Measurements from ENCODE around the gene OR1Q1.
"Not testable (repeated sequence)": the region's sequence is repeated elsewhere in the genome, so short reads cannot be mapped to it uniquely, and the experiment has no call there.

OR1Q1 gene

DNA sequence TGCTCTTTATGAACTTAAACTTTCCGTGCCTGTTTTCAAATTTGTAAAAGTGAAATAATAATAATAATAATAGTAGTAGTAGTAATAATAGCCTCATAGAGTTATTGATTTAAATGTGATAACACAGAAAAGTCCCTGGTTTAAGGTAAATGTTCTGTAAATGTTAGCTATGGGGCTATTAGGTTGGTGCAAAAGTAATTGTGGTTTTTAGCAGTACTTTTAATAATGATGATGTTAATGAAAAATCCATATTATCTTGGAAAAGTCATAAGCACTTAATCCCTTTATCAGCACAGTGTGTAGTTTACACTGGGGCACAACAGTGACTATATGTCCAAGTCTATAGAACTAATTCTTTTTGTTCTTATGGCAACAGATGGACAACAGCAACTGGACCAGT, at the start of gene OR1Q1:
OR1Q1 (plus strand) TSS at position 377 of the 400 bp plus-strand sequence; CDS start at position 377, 0 bp downstream.
- Histone ChIP-seq H3K27me3 (ENCODE audit: control insufficient read depth in 5 of 5, insufficient read depth in 4 of 5, low read length in 5 of 5) (no peaks in the 10 kb centered on the region), H3K36me3 (ENCODE audit: control insufficient read depth in 5 of 5, insufficient read depth in 5 of 5, low read length in 5 of 5) (no peaks in the 10 kb centered on the region), H3K9ac (ENCODE audit: low read length in 5 of 5) (no peak within 1 kb of the TSS), H3K4me3 (ENCODE audit: low read depth in 1 of 5, low read length in 5 of 5) (no peak within 1 kb of the TSS), H3K27ac (ENCODE audit: low read depth, low read length) (no peak within 1 kb of the TSS), H3K4me1 (ENCODE audit: control insufficient read depth in 5 of 5, insufficient read depth in 5 of 5, low read length in 5 of 5) (no peaks in the 10 kb centered on the region), H3K9me3 (ENCODE audit: control insufficient read depth in 5 of 5, low read length in 5 of 5) (peaks cover 0 to 4% (median 0%) of the 10 kb centered on the region in 5 donors)

GRCh38 chr9:122567901-122568300, 46.6 kb upstream of the OR1Q1 start:
- H3K4me1 ChIP-seq (ENCODE audit: control insufficient read depth in 5 of 5, insufficient read depth in 5 of 5, low read length in 5 of 5) = no peaks in the 10 kb centered on the region
- H3K27ac ChIP-seq (ENCODE audit: low read depth, low read length) = no peak overlapping the region
- H3K36me3 ChIP-seq (ENCODE audit: control insufficient read depth in 5 of 5, insufficient read depth in 5 of 5, low read length in 5 of 5) = no peaks in the 10 kb centered on the region
- H3K27me3 ChIP-seq (ENCODE audit: control insufficient read depth in 5 of 5, insufficient read depth in 4 of 5, low read length in 5 of 5) = no peaks in the 10 kb centered on the region
- H3K4me3 ChIP-seq (ENCODE audit: low read depth in 1 of 5, low read length in 5 of 5) = no peak overlapping the region
- no peak overlapping the region for H3K9ac ChIP-seq (ENCODE audit: low read length in 5 of 5)
- H3K9me3 ChIP-seq (ENCODE audit: control insufficient read depth in 5 of 5, low read length in 5 of 5) = peaks cover 0 to 7% (median 0%) of the 10 kb centered on the region in 5 donors

GRCh38 chr9:122572456-122572855, 42.1 kb upstream of the OR1Q1 start:
- no peak overlapping the region for H3K4me3 ChIP-seq (ENCODE audit: low read depth in 1 of 5, low read length in 5 of 5)
- H3K36me3 ChIP-seq (ENCODE audit: control insufficient read depth in 5 of 5, insufficient read depth in 5 of 5, low read length in 5 of 5) = peaks cover 0 to 4% (median 0%) of the 10 kb centered on the region in 5 donors
- H3K4me1 ChIP-seq (ENCODE audit: control insufficient read depth in 5 of 5, insufficient read depth in 5 of 5, low read length in 5 of 5) = no peaks in the 10 kb centered on the region
- H3K9ac ChIP-seq (ENCODE audit: low read length in 5 of 5) = no peak overlapping the region
- H3K27ac ChIP-seq (ENCODE audit: low read depth, low read length) = no peak overlapping the region
- peaks cover 0 to 2% (median 0%) of the 10 kb centered on the region in 5 donors for H3K9me3 ChIP-seq (ENCODE audit: control insufficient read depth in 5 of 5, low read length in 5 of 5)
- H3K27me3 ChIP-seq (ENCODE audit: control insufficient read depth in 5 of 5, insufficient read depth in 4 of 5, low read length in 5 of 5) = no peaks in the 10 kb centered on the region

DNA sequence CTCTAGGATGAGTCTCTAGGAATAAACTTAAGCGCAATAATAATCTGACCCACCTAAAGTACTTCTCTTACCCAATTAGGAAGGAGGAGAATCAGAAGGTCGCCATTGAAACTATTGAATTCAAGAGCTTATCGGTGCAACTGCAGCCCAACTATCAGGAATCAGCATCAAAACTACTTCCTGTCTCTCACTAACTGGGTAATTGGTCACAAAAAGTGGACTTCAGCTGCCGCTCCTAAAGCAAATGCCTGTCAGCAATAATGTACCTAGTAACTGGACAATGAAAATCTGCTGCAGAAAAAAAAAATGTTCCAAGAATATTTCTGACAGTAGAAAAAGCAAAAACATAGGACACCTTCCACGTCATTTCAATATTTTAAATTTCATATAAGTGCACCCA, 34.7 kb upstream of the OR1Q1 start:
- Histone ChIP-seq H3K4me3 (ENCODE audit: low read depth in 1 of 5, low read length in 5 of 5) (no peak overlapping the region), H3K27ac (ENCODE audit: low read depth, low read length) (no peak overlapping the region), H3K4me1 (ENCODE audit: control insufficient read depth in 5 of 5, insufficient read depth in 5 of 5, low read length in 5 of 5) (no peaks in the 10 kb centered on the region), H3K9me3 (ENCODE audit: control insufficient read depth in 5 of 5, low read length in 5 of 5) (no peaks in the 10 kb centered on the region), H3K9ac (ENCODE audit: low read length in 5 of 5) (no peak overlapping the region), H3K36me3 (ENCODE audit: control insufficient read depth in 5 of 5, insufficient read depth in 5 of 5, low read length in 5 of 5) (peaks cover 0 to 4% (median 0%) of the 10 kb centered on the region in 5 donors), H3K27me3 (ENCODE audit: control insufficient read depth in 5 of 5, insufficient read depth in 4 of 5, low read length in 5 of 5) (no peaks in the 10 kb centered on the region)

DNA sequence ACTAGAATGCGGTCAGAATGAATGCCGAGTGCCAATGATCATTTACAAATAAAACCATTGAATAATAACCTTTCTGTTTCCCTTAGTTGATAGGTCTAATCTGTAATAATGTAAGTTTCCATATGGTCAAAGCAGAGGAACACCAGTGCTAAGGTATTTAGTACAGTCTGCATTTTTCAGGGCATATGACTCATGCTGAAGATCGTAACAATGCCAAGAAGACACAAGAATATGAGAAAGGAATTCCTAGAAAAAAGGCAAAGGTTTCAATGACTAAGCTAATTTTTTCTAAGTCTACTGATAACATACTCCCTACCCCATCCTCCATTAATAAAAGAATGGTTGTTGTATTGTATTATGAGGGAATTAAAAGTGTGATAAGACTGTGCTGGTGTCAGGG, 34.2 kb upstream of the OR1Q1 start:
- no peak overlapping the region for H3K9ac ChIP-seq (ENCODE audit: low read length in 5 of 5)
- H3K36me3 ChIP-seq (ENCODE audit: control insufficient read depth in 5 of 5, insufficient read depth in 5 of 5, low read length in 5 of 5) = peaks cover 0 to 4% (median 0%) of the 10 kb centered on the region in 5 donors
- H3K27ac ChIP-seq (ENCODE audit: low read depth, low read length) = no peak overlapping the region
- no peaks in the 10 kb centered on the region for H3K9me3 ChIP-seq (ENCODE audit: control insufficient read depth in 5 of 5, low read length in 5 of 5)
- no peaks in the 10 kb centered on the region for H3K27me3 ChIP-seq (ENCODE audit: control insufficient read depth in 5 of 5, insufficient read depth in 4 of 5, low read length in 5 of 5)
- no peaks in the 10 kb centered on the region for H3K4me1 ChIP-seq (ENCODE audit: control insufficient read depth in 5 of 5, insufficient read depth in 5 of 5, low read length in 5 of 5)
- H3K4me3 ChIP-seq (ENCODE audit: low read depth in 1 of 5, low read length in 5 of 5) = no peak overlapping the region

GRCh38 chr9:122583284-122583683, 31.3 kb upstream of the OR1Q1 start, which contains the start of gene OR1L8:
Gene OR1L8 (minus strand): TSS chr9:122583384. CDS start chr9:122568477, 14,907 bp downstream.
- H3K9ac ChIP-seq (ENCODE audit: low read length in 5 of 5); H3K36me3 ChIP-seq (ENCODE audit: control insufficient read depth in 5 of 5, insufficient read depth in 5 of 5, low read length in 5 of 5); H3K9me3 ChIP-seq (ENCODE audit: control insufficient read depth in 5 of 5, low read length in 5 of 5); H3K4me1 ChIP-seq (ENCODE audit: control insufficient read depth in 5 of 5, insufficient read depth in 5 of 5, low read length in 5 of 5); H3K27ac ChIP-seq (ENCODE audit: low read depth, low read length); H3K4me3 ChIP-seq (ENCODE audit: low read depth in 1 of 5, low read length in 5 of 5); H3K27me3 ChIP-seq (ENCODE audit: control insufficient read depth in 5 of 5, insufficient read depth in 4 of 5, low read length in 5 of 5): not testable (repeated sequence)

DNA sequence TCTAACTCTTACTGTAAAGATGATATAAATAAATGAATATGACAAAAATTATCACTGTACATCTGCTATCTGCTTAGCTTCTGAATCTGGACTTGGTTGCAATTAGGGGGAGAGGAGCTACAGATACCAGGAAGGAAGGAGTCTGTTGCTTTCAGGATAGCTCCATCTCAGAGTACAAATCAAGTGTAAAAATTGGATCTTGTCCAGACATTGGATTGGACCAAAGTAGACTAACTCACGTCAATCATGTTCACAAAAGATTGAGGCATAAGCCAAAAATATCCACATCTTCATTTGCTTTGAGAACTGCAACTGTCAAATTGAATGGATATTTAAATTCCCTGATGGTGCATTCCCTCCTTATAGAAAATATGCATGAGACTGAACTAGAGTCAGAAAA, 8.8 kb upstream of the OR1Q1 start:
- Histone ChIP-seq H3K4me1 (ENCODE audit: control insufficient read depth in 5 of 5, insufficient read depth in 5 of 5, low read length in 5 of 5) (no peaks in the 10 kb centered on the region), H3K4me3 (ENCODE audit: low read depth in 1 of 5, low read length in 5 of 5) (no peak overlapping the region), H3K27ac (ENCODE audit: low read depth, low read length) (no peak overlapping the region), H3K27me3 (ENCODE audit: control insufficient read depth in 5 of 5, insufficient read depth in 4 of 5, low read length in 5 of 5) (no peaks in the 10 kb centered on the region), H3K9ac (ENCODE audit: low read length in 5 of 5) (no peak overlapping the region), H3K36me3 (ENCODE audit: control insufficient read depth in 5 of 5, insufficient read depth in 5 of 5, low read length in 5 of 5) (no peaks in the 10 kb centered on the region), H3K9me3 (ENCODE audit: control insufficient read depth in 5 of 5, low read length in 5 of 5) (peaks cover 0 to 5% (median 2%) of the 10 kb centered on the region in 5 donors)

- H3K27ac ChIP-seq (ENCODE audit: low read depth, low read length) = no peak overlapping the region
- H3K36me3 ChIP-seq (ENCODE audit: control insufficient read depth in 5 of 5, insufficient read depth in 5 of 5, low read length in 5 of 5) = no peaks in the 10 kb centered on the region
- H3K9me3 ChIP-seq (ENCODE audit: control insufficient read depth in 5 of 5, low read length in 5 of 5) = peaks cover 0 to 3% (median 2%) of the 10 kb centered on the region in 5 donors
Observed at GRCh38 chr9:122606587-122606986, 8.0 kb upstream of the OR1Q1 start.

GRCh38 chr9:122609804-122610203, 4.7 kb upstream of the OR1Q1 start:
- H3K27me3 ChIP-seq (ENCODE audit: control insufficient read depth in 5 of 5, insufficient read depth in 4 of 5, low read length in 5 of 5) = no peaks in the 10 kb centered on the region
- no peaks in the 10 kb centered on the region for H3K36me3 ChIP-seq (ENCODE audit: control insufficient read depth in 5 of 5, insufficient read depth in 5 of 5, low read length in 5 of 5)
- peaks cover 0 to 2% (median 0%) of the 10 kb centered on the region in 5 donors for H3K9me3 ChIP-seq (ENCODE audit: control insufficient read depth in 5 of 5, low read length in 5 of 5)
- H3K27ac ChIP-seq (ENCODE audit: low read depth, low read length) = no peak overlapping the region
- H3K9ac ChIP-seq (ENCODE audit: low read length in 5 of 5) = no peak overlapping the region
- H3K4me1 ChIP-seq (ENCODE audit: control insufficient read depth in 5 of 5, insufficient read depth in 5 of 5, low read length in 5 of 5) = no peaks in the 10 kb centered on the region
- no peak overlapping the region for H3K4me3 ChIP-seq (ENCODE audit: low read depth in 1 of 5, low read length in 5 of 5)

More at GRCh38 chr9:122606587-122606986, 8.0 kb upstream of the OR1Q1 start:
- H3K27me3 ChIP-seq (ENCODE audit: control insufficient read depth in 5 of 5, insufficient read depth in 4 of 5, low read length in 5 of 5) = no peaks in the 10 kb centered on the region
- no peaks in the 10 kb centered on the region for H3K4me1 ChIP-seq (ENCODE audit: control insufficient read depth in 5 of 5, insufficient read depth in 5 of 5, low read length in 5 of 5)
- no peak overlapping the region for H3K4me3 ChIP-seq (ENCODE audit: low read depth in 1 of 5, low read length in 5 of 5)
- no peak overlapping the region for H3K9ac ChIP-seq (ENCODE audit: low read length in 5 of 5)

GRCh38 chr9:122619996-122620395, 5.5 kb downstream of the OR1Q1 start:
- no peak overlapping the region for H3K9ac ChIP-seq (ENCODE audit: low read length in 5 of 5)

More at GRCh38 chr9:122619996-122620395, 5.5 kb downstream of the OR1Q1 start:
- no peaks in the 10 kb centered on the region for H3K4me1 ChIP-seq (ENCODE audit: control insufficient read depth in 5 of 5, insufficient read depth in 5 of 5, low read length in 5 of 5)
- H3K36me3 ChIP-seq (ENCODE audit: control insufficient read depth in 5 of 5, insufficient read depth in 5 of 5, low read length in 5 of 5) = no peaks in the 10 kb centered on the region
- H3K4me3 ChIP-seq (ENCODE audit: low read depth in 1 of 5, low read length in 5 of 5) = no peak overlapping the region
- peaks cover 0 to 3% (median 3%) of the 10 kb centered on the region in 5 donors for H3K9me3 ChIP-seq (ENCODE audit: control insufficient read depth in 5 of 5, low read length in 5 of 5)
- H3K27ac ChIP-seq (ENCODE audit: low read depth, low read length) = no peak overlapping the region
- no peaks in the 10 kb centered on the region for H3K27me3 ChIP-seq (ENCODE audit: control insufficient read depth in 5 of 5, insufficient read depth in 4 of 5, low read length in 5 of 5)

All from subcutaneous abdominal adipose tissue (tissue), 5 donors.